ENCODE data around the gene NR2F1-AS1.
A peak's percentile ranks its signal among the peaks of the same experiment; 100 is the strongest.

Gene NR2F1-AS1

GRCh38 chr5:93580927-93581445 lies at the start of gene NR2F1-AS1:
TSS of gene NR2F1-AS1 (minus strand) at chr5:93581219.
- no peak for TF ChIP-seq CTCF (IDR thresholded peaks at IDR 0.05; ENCODE audit: insufficient read depth, low read length, poor library complexity, severe bottlenecking)

GRCh38 chr5:93626801-93627200 lies 45.8 kb upstream of the NR2F1-AS1 start:
- DNase-seq (ENCODE audit: extremely low read depth, insufficient read length): no peak
- no peaks in the 10 kb centered on the region for H3K27me3 ChIP-seq (replicated peaks; ENCODE audit: control insufficient read depth, insufficient read depth, low read length)
- H3K36me3 ChIP-seq (ENCODE audit: control insufficient read depth, insufficient read depth, low read length): no peaks in the 10 kb centered on the region
- TF ChIP-seq CTCF (IDR thresholded peaks at IDR 0.05; ENCODE audit: insufficient read depth, low read length, poor library complexity, severe bottlenecking): no peak
- no peak overlapping the region for H3K4me3 ChIP-seq (replicated peaks; ENCODE audit: low read depth, low read length)

More at GRCh38 chr5:93580927-93581445, at the start of gene NR2F1-AS1:
- Histone ChIP-seq H3K36me3 (ENCODE audit: control insufficient read depth, insufficient read depth, low read length) (no peaks in the 10 kb centered on the region), H3K4me3 (replicated peaks; ENCODE audit: low read depth, low read length) (peak within 1 kb of the TSS; percentile 55), H3K27me3 (replicated peaks; ENCODE audit: control insufficient read depth, insufficient read depth, low read length) (no peaks in the 10 kb centered on the region; the same call in none of the 2 replicates)
- no peak for DNase-seq (ENCODE audit: extremely low read depth, insufficient read length)

GRCh38 chr5:93623153-93623552 lies 42.1 kb upstream of the NR2F1-AS1 start:
- DNase-seq (ENCODE audit: extremely low read depth, insufficient read length): no peak
- TF ChIP-seq CTCF (IDR thresholded peaks at IDR 0.05; ENCODE audit: insufficient read depth, low read length, poor library complexity, severe bottlenecking): no peak
- no peaks in the 10 kb centered on the region for H3K36me3 ChIP-seq (ENCODE audit: control insufficient read depth, insufficient read depth, low read length)
- no peaks in the 10 kb centered on the region; the same call in 1 of the 2 replicates for H3K27me3 ChIP-seq (replicated peaks; ENCODE audit: control insufficient read depth, insufficient read depth, low read length)
- H3K4me3 ChIP-seq (replicated peaks; ENCODE audit: low read depth, low read length): no peak overlapping the region

GRCh38 chr5:93622240-93622885 lies 41.3 kb upstream of the NR2F1-AS1 start:
- Histone ChIP-seq H3K27me3 (replicated peaks; ENCODE audit: control insufficient read depth, insufficient read depth, low read length) (no peaks in the 10 kb centered on the region; the same call in 1 of the 2 replicates), H3K4me3 (replicated peaks; ENCODE audit: low read depth, low read length) (no peak overlapping the region), H3K36me3 (ENCODE audit: control insufficient read depth, insufficient read depth, low read length) (no peaks in the 10 kb centered on the region)
- DNase-seq (ENCODE audit: extremely low read depth, insufficient read length): no peak
- no peak for TF ChIP-seq CTCF (IDR thresholded peaks at IDR 0.05; ENCODE audit: insufficient read depth, low read length, poor library complexity, severe bottlenecking)

GRCh38 chr5:93621327-93621798 lies 40.3 kb upstream of the NR2F1-AS1 start:
- Histone ChIP-seq H3K27me3 (replicated peaks; ENCODE audit: control insufficient read depth, insufficient read depth, low read length) (no peaks in the 10 kb centered on the region; the same call in 1 of the 2 replicates), H3K36me3 (ENCODE audit: control insufficient read depth, insufficient read depth, low read length) (no peaks in the 10 kb centered on the region), H3K4me3 (replicated peaks; ENCODE audit: low read depth, low read length) (peak overlapping the region; percentile 70)
- no peak for DNase-seq (ENCODE audit: extremely low read depth, insufficient read length)
- no peak for TF ChIP-seq CTCF (IDR thresholded peaks at IDR 0.05; ENCODE audit: insufficient read depth, low read length, poor library complexity, severe bottlenecking)

Data from GM06990 (cell line).